Loucy (cell line): ENCODE results near the gene PRDM11.

ENCODE experiments used
- H2AFZ ChIP-seq: fragments of 200-600 bp; sonication (generic); 2 replicates; pipeline ENCODE4 v1.6.0; 2016; ENCODE audit warnings: antibody characterized with exemption, mild to moderate bottlenecking, low read length, moderate library complexity
- H3F3A ChIP-seq: fragments of 200-600 bp; 2 replicates; pipeline ENCODE4 v1.6.0; 2016; ENCODE audit warnings: antibody characterized with exemption, low read depth, mild to moderate bottlenecking
- H3K27me3 ChIP-seq: fragments of 200-600 bp; sonication (generic); 2 replicates; pipeline ENCODE4 v1.6.1; 2014; ENCODE audit warnings: low read length, mild to moderate bottlenecking; ENCODE audit not compliant: insufficient read depth, poor library complexity, severe bottlenecking
- H3K36me3 ChIP-seq: fragments of 200-600 bp; sonication (generic); 2 replicates; pipeline ENCODE4 v1.6.1; 2016; ENCODE audit warnings: low read length; ENCODE audit not compliant: insufficient read depth
- H3K4me1 ChIP-seq: fragments of 200-600 bp; sonication (generic); 2 replicates; pipeline ENCODE4 v1.5.1; 2014; ENCODE audit warnings: low read length, mild to moderate bottlenecking; ENCODE audit not compliant: insufficient read depth, poor library complexity, severe bottlenecking
- H3K4me2 ChIP-seq: fragments of 200-600 bp; sonication (generic); 2 replicates; pipeline ENCODE4 v1.6.0; 2014; ENCODE audit warnings: antibody characterized with exemption, low read length, low read depth, mild to moderate bottlenecking; ENCODE audit not compliant: poor library complexity, severe bottlenecking
- H3K4me3 ChIP-seq: fragments of 200-600 bp; sonication (generic); 2 replicates; pipeline ENCODE4 v1.5.1; 2014; ENCODE audit warnings: low read length, mild to moderate bottlenecking, mixed read lengths; ENCODE audit not compliant: poor library complexity, severe bottlenecking
- H3K79me2 ChIP-seq: fragments of 200-600 bp; sonication (generic); 2 replicates; pipeline ENCODE4 v1.6.1; 2014; ENCODE audit warnings: low read length; ENCODE audit not compliant: insufficient read depth
- H3K9ac ChIP-seq: fragments of 200-600 bp; sonication (generic); 2 replicates; pipeline ENCODE4 v1.6.0; 2014; ENCODE audit warnings: mild to moderate bottlenecking, low read depth, low read length, moderate library complexity; ENCODE audit not compliant: poor library complexity, severe bottlenecking
- H3K9me2 ChIP-seq: fragments of 200-600 bp; sonication (generic); replicated peaks from 2 replicates; pipeline ENCODE4 v1.6.1; 2016; ENCODE audit warnings: low read depth, low read length, mixed read lengths
- H3K9me3 ChIP-seq: fragments of 200-600 bp; sonication (generic); 2 replicates; pipeline ENCODE4 v1.6.1; 2014; ENCODE audit warnings: mild to moderate bottlenecking, antibody characterized with exemption, low read length, low read depth; ENCODE audit not compliant: insufficient read depth
- H4K20me1 ChIP-seq: fragments of 200-600 bp; sonication (generic); 2 replicates; pipeline ENCODE4 v1.6.0; 2014; ENCODE audit warnings: antibody characterized with exemption, low read length, mild to moderate bottlenecking; ENCODE audit not compliant: insufficient read depth, poor library complexity, severe bottlenecking
- EZH2phosphoT487 ChIP-seq: fragments of 200-600 bp; IDR thresholded peaks from 2 replicates; pipeline ENCODE4 v1.6.1; 2018; ENCODE audit warnings: antibody characterized with exemption, mild to moderate bottlenecking, moderate library complexity, borderline replicate concordance
- TF ChIP-seq, protein P1 (sequence below): fragments of 200-600 bp; sonication (generic); conservative IDR thresholded peaks from 2 replicates; pipeline ENCODE4 v1.5.1; 2014; ENCODE audit warnings: mild to moderate bottlenecking, antibody characterized with exemption, low read length

Gene PRDM11

DNA sequence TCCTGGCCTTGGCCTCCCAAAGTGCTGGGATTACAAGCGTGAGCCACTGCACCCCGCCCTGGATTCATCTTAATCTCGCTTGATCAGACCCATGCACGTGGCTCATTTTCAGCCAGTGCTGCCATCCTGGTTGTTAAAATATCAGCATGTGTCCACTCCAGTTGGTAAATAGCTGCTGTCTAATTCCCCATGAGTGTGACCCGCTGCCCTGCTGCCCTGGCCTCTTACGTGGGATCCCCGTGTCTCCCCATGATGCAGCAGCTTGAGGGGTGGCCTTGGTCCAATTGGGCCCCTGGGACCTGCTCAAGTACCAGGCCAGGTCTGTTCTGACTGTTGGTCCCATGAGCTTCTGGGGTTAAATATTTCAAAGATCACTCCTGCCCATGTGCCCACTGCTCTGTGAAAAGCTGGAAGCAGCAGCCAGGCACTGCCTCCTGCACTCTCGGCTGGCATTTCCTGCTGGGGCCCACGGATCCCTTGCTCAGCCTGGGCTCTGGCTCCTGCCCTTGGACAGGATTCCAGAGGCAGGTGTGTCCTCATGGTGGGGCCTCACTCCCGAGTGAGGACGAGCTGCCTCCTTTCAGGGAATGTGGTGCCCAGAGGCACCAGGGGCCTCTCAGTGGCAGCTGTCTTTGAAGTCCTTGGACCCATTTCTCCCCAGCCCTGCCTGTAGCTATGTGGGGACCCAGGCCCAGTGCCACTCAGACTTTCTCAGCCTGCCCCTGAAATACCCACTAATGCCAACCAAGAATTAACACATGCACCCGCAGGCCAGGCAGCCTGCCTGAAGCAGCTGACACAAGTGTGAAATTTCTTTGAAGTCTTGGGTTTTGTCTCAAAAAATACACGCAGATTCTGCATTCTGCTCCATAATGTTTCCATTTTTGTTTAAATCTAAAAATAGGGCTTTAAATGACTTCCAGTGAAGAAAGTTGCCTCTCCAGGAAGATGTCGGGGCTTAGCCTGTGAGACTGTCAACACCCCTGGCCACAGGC is 38.1 kb upstream of the PRDM11 start:
- H3K27me3 ChIP-seq: no peaks in the 10 kb centered on the region
- H3K9ac ChIP-seq: no peak overlapping the region
- no peaks in the 10 kb centered on the region for H3K4me1 ChIP-seq
- H2AFZ ChIP-seq: no peak overlapping the region
- no peaks in the 10 kb centered on the region for H3F3A ChIP-seq
- TF ChIP-seq, protein P1, sequence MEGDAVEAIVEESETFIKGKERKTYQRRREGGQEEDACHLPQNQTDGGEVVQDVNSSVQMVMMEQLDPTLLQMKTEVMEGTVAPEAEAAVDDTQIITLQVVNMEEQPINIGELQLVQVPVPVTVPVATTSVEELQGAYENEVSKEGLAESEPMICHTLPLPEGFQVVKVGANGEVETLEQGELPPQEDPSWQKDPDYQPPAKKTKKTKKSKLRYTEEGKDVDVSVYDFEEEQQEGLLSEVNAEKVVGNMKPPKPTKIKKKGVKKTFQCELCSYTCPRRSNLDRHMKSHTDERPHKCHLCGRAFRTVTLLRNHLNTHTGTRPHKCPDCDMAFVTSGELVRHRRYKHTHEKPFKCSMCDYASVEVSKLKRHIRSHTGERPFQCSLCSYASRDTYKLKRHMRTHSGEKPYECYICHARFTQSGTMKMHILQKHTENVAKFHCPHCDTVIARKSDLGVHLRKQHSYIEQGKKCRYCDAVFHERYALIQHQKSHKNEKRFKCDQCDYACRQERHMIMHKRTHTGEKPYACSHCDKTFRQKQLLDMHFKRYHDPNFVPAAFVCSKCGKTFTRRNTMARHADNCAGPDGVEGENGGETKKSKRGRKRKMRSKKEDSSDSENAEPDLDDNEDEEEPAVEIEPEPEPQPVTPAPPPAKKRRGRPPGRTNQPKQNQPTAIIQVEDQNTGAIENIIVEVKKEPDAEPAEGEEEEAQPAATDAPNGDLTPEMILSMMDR: no peak
- no peak for TF ChIP-seq EZH2phosphoT487
- H3K79me2 ChIP-seq: no peaks in the 10 kb centered on the region
- no peaks in the 10 kb centered on the region for H3K36me3 ChIP-seq
- no peaks in the 10 kb centered on the region for H3K9me3 ChIP-seq
- H3K9me2 ChIP-seq: no peaks in the 10 kb centered on the region
- no peak overlapping the region for H3K4me3 ChIP-seq
- no peak overlapping the region for H3K4me2 ChIP-seq
- no peaks in the 10 kb centered on the region for H4K20me1 ChIP-seq

DNA sequence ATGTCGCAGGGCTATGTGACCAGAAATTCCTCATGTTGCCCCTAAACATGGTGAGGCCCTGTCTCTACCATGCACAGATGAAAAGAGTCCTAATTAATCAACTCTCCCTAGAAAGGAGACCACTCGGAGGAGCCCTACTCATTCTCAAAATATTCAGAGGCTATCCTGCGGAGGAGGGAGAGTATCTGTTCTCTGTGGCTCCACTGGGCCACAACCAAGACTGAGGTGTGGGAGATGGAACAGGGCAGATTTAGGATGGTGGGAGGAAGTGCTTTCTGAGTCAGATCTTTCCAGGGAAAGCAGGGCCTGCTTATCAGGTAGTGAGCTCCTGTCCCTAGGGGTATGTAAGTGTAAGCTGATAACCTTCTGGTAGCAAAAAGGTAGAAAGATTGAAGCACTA is 37.0 kb upstream of the PRDM11 start:
- Histone ChIP-seq H3K4me1 (no peaks in the 10 kb centered on the region), H3K9me2 (no peaks in the 10 kb centered on the region), H3K4me3 (no peak overlapping the region), H3K36me3 (no peaks in the 10 kb centered on the region), H3K27me3 (no peaks in the 10 kb centered on the region), H3F3A (no peaks in the 10 kb centered on the region), H4K20me1 (no peaks in the 10 kb centered on the region), H3K9ac (no peak overlapping the region), H3K9me3 (no peaks in the 10 kb centered on the region), H2AFZ (no peak overlapping the region), H3K79me2 (no peaks in the 10 kb centered on the region), H3K4me2 (no peak overlapping the region)
- TF ChIP-seq, protein P1: no peak
- no peak for TF ChIP-seq EZH2phosphoT487

DNA sequence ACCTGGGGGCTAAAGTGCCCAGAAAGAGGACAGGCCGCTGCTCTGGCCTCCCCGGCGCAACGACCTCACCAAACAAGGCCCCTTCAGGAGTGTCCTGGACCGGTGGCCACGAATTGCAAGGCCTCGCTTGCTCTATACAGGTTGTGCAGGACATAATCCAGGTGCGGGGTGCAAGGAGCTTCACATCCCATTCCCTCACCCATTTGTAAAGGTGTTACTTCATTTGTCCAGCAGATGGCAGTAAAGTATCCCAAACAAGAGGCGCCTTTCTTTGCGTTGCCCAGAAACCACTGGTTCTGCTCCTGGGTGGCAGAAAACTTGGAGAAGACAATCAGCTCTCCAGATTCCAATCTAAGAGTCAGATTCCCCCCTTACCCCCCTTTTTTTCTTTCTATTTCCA is 35.9 kb upstream of the PRDM11 start:
- TF ChIP-seq, protein P1: peak; percentile 77
- TF ChIP-seq EZH2phosphoT487: no peak

More for the DNA sequence above, 35.9 kb upstream of the PRDM11 start:
- H3K9ac ChIP-seq: no peak overlapping the region
- no peaks in the 10 kb centered on the region for H4K20me1 ChIP-seq
- H3K4me1 ChIP-seq: no peaks in the 10 kb centered on the region
- no peak overlapping the region for H2AFZ ChIP-seq
- H3F3A ChIP-seq: no peaks in the 10 kb centered on the region
- H3K27me3 ChIP-seq: no peaks in the 10 kb centered on the region
- H3K36me3 ChIP-seq: no peaks in the 10 kb centered on the region
- H3K9me2 ChIP-seq: no peaks in the 10 kb centered on the region
- no peaks in the 10 kb centered on the region for H3K9me3 ChIP-seq
- no peaks in the 10 kb centered on the region for H3K79me2 ChIP-seq
- no peak overlapping the region for H3K4me3 ChIP-seq
- no peak overlapping the region for H3K4me2 ChIP-seq
